Caco-2 (cell line): Measurements from ENCODE around the gene DHRS7. TPM values are rescaled to one million over a fixed set of nuclear protein-coding genes. Genes with fewer than 3 reads are reported as not detected.

Experiments used
- BruUV-seq: library from RNA; stranded (reverse); fragments of 400-500 nt; replicated peaks from 2 replicates; lab custom pipeline; 2021; lab: Mats Ljungman, UMichigan
- CTCF ChIA-PET: fragments of 300-600 bp; sonication (Branson Sonifier 250); formaldehyde crosslinking; loops from one replicate; lab custom pipeline; 2022; ENCODE audit warnings: antibody characterized with exemption; lab: Charles Lee
- POLR2A ChIA-PET: fragments of 300-600 bp; sonication (Branson Sonifier 250); formaldehyde crosslinking; loops from one replicate; lab custom pipeline; 2022; ENCODE audit warnings: antibody characterized with exemption; lab: Charles Lee
- DNase-seq, 2 experiments: peaks; one replicate each; pipeline versions ENCODE4 v3.0.0 to v3.0.0-alpha.2; 2020 to 2022
- H3K27me3 ChIP-seq: replicated peaks from 2 replicates; pipeline ENCODE4 v1.6.0; 2011; ENCODE audit warnings: low read length; ENCODE audit not compliant: control insufficient read depth, insufficient read depth
- H3K36me3 ChIP-seq: 2 replicates; pipeline ENCODE4 v1.5.1; 2011; ENCODE audit warnings: low read length; ENCODE audit not compliant: control insufficient read depth, insufficient read depth
- H3K4me1 ChIP-seq: fragments of 250-450 bp; sonication (Bioruptor Pico); 2 replicates; pipeline ENCODE4 v1.5.1; 2020; ENCODE audit warnings: mild to moderate bottlenecking
- H3K4me3 ChIP-seq: 2 replicates; pipeline ENCODE4 v1.5.1; 2011; ENCODE audit warnings: low read depth, mild to moderate bottlenecking, control low read depth, low read length
- H3K9me3 ChIP-seq: fragments of 250-450 bp; sonication (Bioruptor Pico); 2 replicates; pipeline ENCODE4 v1.5.1; 2020; ENCODE audit warnings: mild to moderate bottlenecking, moderate library complexity
- H3K27ac Mint-ChIP-seq: one replicate; pipeline ENCODE4 v1.8.0; 2022; ENCODE audit warnings: mixed read lengths; ENCODE audit not compliant: unreplicated experiment
- H3K27me3 Mint-ChIP-seq: one replicate; pipeline ENCODE4 v1.8.0; 2022; ENCODE audit warnings: mixed read lengths; ENCODE audit not compliant: insufficient read depth, unreplicated experiment
- H3K36me3 Mint-ChIP-seq: one replicate; pipeline ENCODE4 v1.8.0; 2022; ENCODE audit warnings: mild to moderate bottlenecking, mixed read lengths; ENCODE audit not compliant: insufficient read depth, unreplicated experiment
- H3K4me1 Mint-ChIP-seq: one replicate; pipeline ENCODE4 v1.8.0; 2022; ENCODE audit warnings: low read depth, mixed read lengths; ENCODE audit not compliant: unreplicated experiment
- H3K4me3 Mint-ChIP-seq: one replicate; pipeline ENCODE4 v1.8.0; 2022; ENCODE audit warnings: mild to moderate bottlenecking, moderate library complexity, mixed read lengths; ENCODE audit not compliant: unreplicated experiment
- H3K9me3 Mint-ChIP-seq: one replicate; pipeline ENCODE4 v1.8.0; 2022; ENCODE audit warnings: mixed read lengths; ENCODE audit not compliant: unreplicated experiment
- CTCF ChIP-seq, 2 experiments: fragments of 200-600 bp in 1 of 2; IDR thresholded peaks; 1 replicate in 1 of 2; 2 replicates in 1 of 2; pipeline versions ENCODE4 v1.5.1 to v1.8.0; 2011 to 2022; ENCODE audit warnings: antibody characterized with exemption in 1 of 2, control low read depth in 1 of 2, inconsistent platforms in 1 of 2, low read depth in 1 of 2, low read length in 1 of 2, mild to moderate bottlenecking in 1 of 2, moderate library complexity in 1 of 2; ENCODE audit not compliant: insufficient read depth in 1 of 2, severe bottlenecking in 1 of 2, unreplicated experiment in 1 of 2
- intact Hi-C: fragments of 100-400 bp; cut with micrococcal nuclease; formaldehyde crosslinking; loops from one replicate; pipeline ENCODE4 v1.10.0; 2022; ENCODE audit not compliant: unreplicated experiment
- total RNA-seq: library from RNA; stranded (reverse); gene quantifications from 2 replicates; pipeline ENCODE4 v1.2.3, GENCODE V29; 2022

Gene DHRS7
- total RNA-seq, 1 experiment from 2014 or later, result 61.6 TPM

GRCh38 chr14:60111732-60112131 is 53.5 kb downstream of the DHRS7 start:
- H3K36me3 ChIP-seq, result peaks cover 1% of the 10 kb centered on the region
- Mint-ChIP-seq H3K27me3 (no peaks in the 10 kb centered on the region), H3K36me3 (peaks cover 37% of the 10 kb centered on the region), H3K4me1 (no peaks in the 10 kb centered on the region), H3K4me3 (no peak overlapping the region), H3K9me3 (no peaks in the 10 kb centered on the region), H3K27ac (no peak overlapping the region)
- H3K27me3 ChIP-seq, result no peaks in the 10 kb centered on the region
- ChIA-PET POLR2A (no interaction called here), CTCF (no interaction called here)
- H3K9me3 ChIP-seq, result no peaks in the 10 kb centered on the region
- no peak for DNase-seq
- H3K4me1 ChIP-seq, result no peaks in the 10 kb centered on the region
- TF ChIP-seq CTCF (IDR thresholded peaks at IDR 0.05; ENCODE audit: insufficient read depth in 1 of 2, low read depth in 1 of 2, low read length in 1 of 2, severe bottlenecking in 1 of 2, unreplicated experiment in 1 of 2), result no peak
- no TSS peak for BruUV-seq
- H3K4me3 ChIP-seq, result no peak overlapping the region
- intact Hi-C loops, result no loop called here

- peaks cover 33% of the 10 kb centered on the region for H3K36me3 Mint-ChIP-seq
- Histone ChIP-seq H3K27me3 (no peaks in the 10 kb centered on the region), H3K36me3 (0 out of 2 replicates have a peak, but pooled peaks cover 1% of the 10 kb centered on the region), H3K4me3 (no peak overlapping the region), H3K4me1 (no peaks in the 10 kb centered on the region), H3K9me3 (no peaks in the 10 kb centered on the region)
- DNase-seq, result no peak
- intact Hi-C loops, result no loop called here
- no peaks in the 10 kb centered on the region for H3K27me3 Mint-ChIP-seq
- H3K4me1 Mint-ChIP-seq, result peaks cover 7% of the 10 kb centered on the region
- no peak overlapping the region for H3K27ac Mint-ChIP-seq
- no peak for TF ChIP-seq CTCF (IDR thresholded peaks at IDR 0.05; ENCODE audit: insufficient read depth in 1 of 2, low read depth in 1 of 2, low read length in 1 of 2, severe bottlenecking in 1 of 2, unreplicated experiment in 1 of 2)
- no peaks in the 10 kb centered on the region for H3K9me3 Mint-ChIP-seq
- no TSS peak for BruUV-seq
- CTCF ChIA-PET, result no interaction called here
- POLR2A ChIA-PET, result no interaction called here
- no peak overlapping the region for H3K4me3 Mint-ChIP-seq
These were observed 57.7 kb downstream of the DHRS7 start for GRCh38 chr14:60107477-60107876.

- ChIA-PET CTCF (no interaction called here), POLR2A (no interaction called here)
- no peak overlapping the region for H3K4me3 Mint-ChIP-seq
- no peaks in the 10 kb centered on the region for H3K27me3 Mint-ChIP-seq
- Histone ChIP-seq H3K27me3 (no peaks in the 10 kb centered on the region), H3K9me3 (no peaks in the 10 kb centered on the region), H3K4me1 (no peaks in the 10 kb centered on the region; the same call in 1 of the 2 replicates), H3K4me3 (no peak overlapping the region), H3K36me3 (0 out of 2 replicates have a peak, but pooled peaks cover 1% of the 10 kb centered on the region)
- H3K27ac Mint-ChIP-seq, result no peak overlapping the region
- intact Hi-C loops, result no loop called here
- TF ChIP-seq CTCF (IDR thresholded peaks at IDR 0.05; ENCODE audit: insufficient read depth in 1 of 2, low read depth in 1 of 2, low read length in 1 of 2, severe bottlenecking in 1 of 2, unreplicated experiment in 1 of 2), result no peak
- H3K4me1 Mint-ChIP-seq, result peaks cover 7% of the 10 kb centered on the region
- H3K36me3 Mint-ChIP-seq, result peaks cover 35% of the 10 kb centered on the region
- H3K9me3 Mint-ChIP-seq, result no peaks in the 10 kb centered on the region
- no peak for DNase-seq
- BruUV-seq, result no TSS peak
These were observed 58.9 kb downstream of the DHRS7 start for GRCh38 chr14:60106339-60106738.
